ENCODE data around the gene GCC1.

DNA sequence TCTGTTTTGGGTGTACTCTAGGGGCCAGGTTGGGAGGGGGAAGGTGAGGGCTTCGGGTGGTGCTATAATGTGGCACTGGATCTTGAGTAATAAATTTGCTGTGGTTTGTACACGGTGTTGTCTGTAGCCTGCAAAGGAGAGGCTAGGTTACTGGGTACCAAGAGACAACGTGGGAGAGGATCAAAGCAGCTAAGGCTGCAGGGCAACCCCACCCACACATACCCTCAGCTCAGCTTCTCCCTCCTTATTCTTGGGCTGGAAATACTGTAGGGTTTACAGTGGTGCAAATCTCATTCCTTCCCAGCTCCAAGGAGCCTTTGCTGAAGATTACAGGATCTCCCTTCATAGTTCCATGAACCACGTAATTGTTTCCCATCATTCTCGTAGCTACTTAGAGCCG lies 6.2 kb upstream of the GCC1 start:
- TF ChIP-seq, protein P1, sequence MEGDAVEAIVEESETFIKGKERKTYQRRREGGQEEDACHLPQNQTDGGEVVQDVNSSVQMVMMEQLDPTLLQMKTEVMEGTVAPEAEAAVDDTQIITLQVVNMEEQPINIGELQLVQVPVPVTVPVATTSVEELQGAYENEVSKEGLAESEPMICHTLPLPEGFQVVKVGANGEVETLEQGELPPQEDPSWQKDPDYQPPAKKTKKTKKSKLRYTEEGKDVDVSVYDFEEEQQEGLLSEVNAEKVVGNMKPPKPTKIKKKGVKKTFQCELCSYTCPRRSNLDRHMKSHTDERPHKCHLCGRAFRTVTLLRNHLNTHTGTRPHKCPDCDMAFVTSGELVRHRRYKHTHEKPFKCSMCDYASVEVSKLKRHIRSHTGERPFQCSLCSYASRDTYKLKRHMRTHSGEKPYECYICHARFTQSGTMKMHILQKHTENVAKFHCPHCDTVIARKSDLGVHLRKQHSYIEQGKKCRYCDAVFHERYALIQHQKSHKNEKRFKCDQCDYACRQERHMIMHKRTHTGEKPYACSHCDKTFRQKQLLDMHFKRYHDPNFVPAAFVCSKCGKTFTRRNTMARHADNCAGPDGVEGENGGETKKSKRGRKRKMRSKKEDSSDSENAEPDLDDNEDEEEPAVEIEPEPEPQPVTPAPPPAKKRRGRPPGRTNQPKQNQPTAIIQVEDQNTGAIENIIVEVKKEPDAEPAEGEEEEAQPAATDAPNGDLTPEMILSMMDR (IDR thresholded peaks at IDR 0.05; ENCODE audit: insufficient read depth, low read length) = no peak
- TF ChIP-seq, protein P2, sequence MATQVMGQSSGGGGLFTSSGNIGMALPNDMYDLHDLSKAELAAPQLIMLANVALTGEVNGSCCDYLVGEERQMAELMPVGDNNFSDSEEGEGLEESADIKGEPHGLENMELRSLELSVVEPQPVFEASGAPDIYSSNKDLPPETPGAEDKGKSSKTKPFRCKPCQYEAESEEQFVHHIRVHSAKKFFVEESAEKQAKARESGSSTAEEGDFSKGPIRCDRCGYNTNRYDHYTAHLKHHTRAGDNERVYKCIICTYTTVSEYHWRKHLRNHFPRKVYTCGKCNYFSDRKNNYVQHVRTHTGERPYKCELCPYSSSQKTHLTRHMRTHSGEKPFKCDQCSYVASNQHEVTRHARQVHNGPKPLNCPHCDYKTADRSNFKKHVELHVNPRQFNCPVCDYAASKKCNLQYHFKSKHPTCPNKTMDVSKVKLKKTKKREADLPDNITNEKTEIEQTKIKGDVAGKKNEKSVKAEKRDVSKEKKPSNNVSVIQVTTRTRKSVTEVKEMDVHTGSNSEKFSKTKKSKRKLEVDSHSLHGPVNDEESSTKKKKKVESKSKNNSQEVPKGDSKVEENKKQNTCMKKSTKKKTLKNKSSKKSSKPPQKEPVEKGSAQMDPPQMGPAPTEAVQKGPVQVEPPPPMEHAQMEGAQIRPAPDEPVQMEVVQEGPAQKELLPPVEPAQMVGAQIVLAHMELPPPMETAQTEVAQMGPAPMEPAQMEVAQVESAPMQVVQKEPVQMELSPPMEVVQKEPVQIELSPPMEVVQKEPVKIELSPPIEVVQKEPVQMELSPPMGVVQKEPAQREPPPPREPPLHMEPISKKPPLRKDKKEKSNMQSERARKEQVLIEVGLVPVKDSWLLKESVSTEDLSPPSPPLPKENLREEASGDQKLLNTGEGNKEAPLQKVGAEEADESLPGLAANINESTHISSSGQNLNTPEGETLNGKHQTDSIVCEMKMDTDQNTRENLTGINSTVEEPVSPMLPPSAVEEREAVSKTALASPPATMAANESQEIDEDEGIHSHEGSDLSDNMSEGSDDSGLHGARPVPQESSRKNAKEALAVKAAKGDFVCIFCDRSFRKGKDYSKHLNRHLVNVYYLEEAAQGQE (IDR thresholded peaks at IDR 0.05; ENCODE audit: insufficient replicate concordance, low read depth) = no peak
